Measurements from ENCODE around the gene MICAL2. TPM values are rescaled to one million over a fixed set of nuclear protein-coding genes. Genes with fewer than 3 reads are reported as not detected.

The MICAL2 gene
- total RNA-seq, 1 experiment from 2014 or later: 247 TPM

- no peak overlapping the region for H3K4me3 Mint-ChIP-seq (ENCODE audit: unreplicated experiment)
- Histone ChIP-seq H3K36me3 (ENCODE audit: control insufficient read depth, insufficient read depth, low read length) (0 out of 2 replicates have a peak, but pooled peaks cover 4% of the 10 kb centered on the region), H3K4me1 (peaks cover 67% of the 10 kb centered on the region), H3K4me3 (ENCODE audit: low read depth, low read length) (no peak overlapping the region), H3K27me3 (replicated peaks; ENCODE audit: control insufficient read depth, insufficient read depth, low read length) (no peaks in the 10 kb centered on the region), H3K9me3 (no peaks in the 10 kb centered on the region)
- H3K36me3 Mint-ChIP-seq (ENCODE audit: insufficient read depth, unreplicated experiment): peaks cover 67% of the 10 kb centered on the region
- peak overlapping the region; percentile 92 for H3K27ac Mint-ChIP-seq (ENCODE audit: unreplicated experiment)
- peaks cover 58% of the 10 kb centered on the region for H3K4me1 Mint-ChIP-seq (ENCODE audit: low read depth, unreplicated experiment)
- peak; percentile 23 to 65 for DNase-seq
- CTCF ChIA-PET: interaction anchor here (0.6 to 2.2 kb wide), 6 partner anchors 14 to 111 kb away, joined by 3 to 10 read pairs (median 4); no protein-coding TSS in a partner anchor
- intact Hi-C loops (cut with micrococcal nuclease; ENCODE audit: unreplicated experiment): no loop called here
- POLR2A ChIA-PET: no interaction called here
- no TSS peak for BruUV-seq (replicated peaks)
- no peaks in the 10 kb centered on the region for H3K9me3 Mint-ChIP-seq (ENCODE audit: unreplicated experiment)
- H3K27me3 Mint-ChIP-seq (ENCODE audit: insufficient read depth, unreplicated experiment): no peaks in the 10 kb centered on the region
- no peak for TF ChIP-seq CTCF (IDR thresholded peaks at IDR 0.05; ENCODE audit: insufficient read depth in 1 of 2, low read depth in 1 of 2, low read length in 1 of 2, severe bottlenecking in 1 of 2, unreplicated experiment in 1 of 2)
Observed at GRCh38 chr11:12199231-12199948, 89.0 kb downstream of the MICAL2 start.

GRCh38 chr11:12200279-12200990, 90.0 kb downstream of the MICAL2 start:
- Histone ChIP-seq H3K27me3 (replicated peaks; ENCODE audit: control insufficient read depth, insufficient read depth, low read length) (no peaks in the 10 kb centered on the region), H3K36me3 (ENCODE audit: control insufficient read depth, insufficient read depth, low read length) (0 out of 2 replicates have a peak, but pooled peaks cover 5% of the 10 kb centered on the region), H3K9me3 (no peaks in the 10 kb centered on the region), H3K4me3 (ENCODE audit: low read depth, low read length) (no peak overlapping the region), H3K4me1 (peaks cover 63% of the 10 kb centered on the region)
- Mint-ChIP-seq H3K4me3 (ENCODE audit: unreplicated experiment) (peak overlapping the region; percentile 56), H3K27me3 (ENCODE audit: insufficient read depth, unreplicated experiment) (no peaks in the 10 kb centered on the region), H3K4me1 (ENCODE audit: low read depth, unreplicated experiment) (peaks cover 47% of the 10 kb centered on the region), H3K9me3 (ENCODE audit: unreplicated experiment) (no peaks in the 10 kb centered on the region), H3K27ac (ENCODE audit: unreplicated experiment) (peak overlapping the region; percentile 92), H3K36me3 (ENCODE audit: insufficient read depth, unreplicated experiment) (peaks cover 75% of the 10 kb centered on the region)
- no TSS peak for BruUV-seq (replicated peaks)
- ChIA-PET POLR2A (interaction anchor here (1.0 to 1.9 kb wide), 6 partner anchors 9 to 133 kb away, joined by 4 to 10 read pairs (median 8); no protein-coding TSS in a partner anchor), CTCF (interaction anchor here (0.7 to 2.2 kb wide), 11 partner anchors 8 to 112 kb away, joined by 3 to 10 read pairs (median 4); no protein-coding TSS in a partner anchor)
- intact Hi-C loops (cut with micrococcal nuclease; ENCODE audit: unreplicated experiment): loop anchor here (2.0 kb wide), 1 partner anchor 14 kb away; no protein-coding TSS in a partner anchor
- TF ChIP-seq CTCF (IDR thresholded peaks at IDR 0.05; ENCODE audit: insufficient read depth in 1 of 2, low read depth in 1 of 2, low read length in 1 of 2, severe bottlenecking in 1 of 2, unreplicated experiment in 1 of 2): no peak
- no peak for DNase-seq

All from Caco-2 (cell line).